Right atrium auricular region (tissue), 2 donors: ENCODE measurements around the gene HTRA1. TPM values are rescaled to one million over a fixed set of nuclear protein-coding genes. Genes with fewer than 3 reads are reported as not detected.

Experiments
- DNase-seq: peaks from one replicate; pipeline ENCODE4 v3.0.0-alpha.2; 2019; ENCODE audit warnings: low spot score
- H3K27ac ChIP-seq, 2 donors: fragments of 200-600 bp; sonication (generic); 1 replicate in 1 of 2; 2 replicates in 1 of 2; pipeline ENCODE4 v1.5.1; 2016 to 2019
- H3K27me3 ChIP-seq, 2 donors: fragments of 200-600 bp; sonication (generic); one replicate each; pipeline versions ENCODE4 v1.5.1 to v1.6.0; 2017 to 2019
- H3K36me3 ChIP-seq: fragments of 200-600 bp; sonication (generic); one replicate; pipeline ENCODE4 v1.5.1; 2016
- H3K4me1 ChIP-seq, 2 donors: fragments of 200-600 bp; sonication (generic); one replicate each; pipeline versions ENCODE4 v1.5.1 to v1.6.0; 2017 to 2019
- H3K4me3 ChIP-seq, 2 donors: fragments of 200-600 bp; sonication (generic); 1 replicate in 1 of 2; 2 replicates in 1 of 2; pipeline ENCODE4 v1.5.1; 2017 to 2019; ENCODE audit warnings: mild to moderate bottlenecking in 1 of 2, moderate library complexity in 1 of 2
- H3K9me3 ChIP-seq, 2 donors: fragments of 200-600 bp; sonication (generic); one replicate each; pipeline ENCODE4 v1.5.1; 2019
- total RNA-seq, 2 donors: library from RNA; depleted of rRNA; stranded (reverse); fragments of >200 nt; gene quantifications; one replicate each; pipeline ENCODE4 v1.1.0, GENCODE V29; 2016
- TF ChIP-seq, protein P1 (sequence below), 2 donors: fragments of 200-600 bp; sonication (generic); IDR thresholded peaks; one replicate each; pipeline ENCODE4 v1.5.1; 2019; ENCODE audit warnings: antibody characterized with exemption in 2 of 2

HTRA1 gene
- total RNA-seq, 2 donors from 2014 or later, result 76.3 to 78.3 TPM

DNA sequence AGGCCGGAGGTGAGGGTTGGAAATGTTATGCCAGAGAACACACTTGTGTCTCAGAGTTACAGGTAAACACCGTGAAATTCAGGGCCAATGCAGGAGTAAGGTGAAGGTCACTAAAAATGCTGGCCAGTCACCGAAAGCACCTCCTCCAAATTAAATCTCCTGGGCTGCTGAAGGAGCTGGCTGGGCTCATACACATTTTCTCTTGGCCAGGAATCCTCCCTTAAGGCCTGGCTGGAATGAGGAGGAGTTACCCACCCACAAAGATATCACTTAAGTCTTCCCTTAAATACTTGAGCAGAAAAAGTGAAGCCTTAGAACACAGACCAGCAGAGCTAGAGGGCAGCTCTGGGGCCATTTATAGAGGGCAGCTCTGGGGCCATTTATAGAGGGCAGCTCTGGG, 46.3 kb downstream of the HTRA1 start:
- TF ChIP-seq, protein P1, sequence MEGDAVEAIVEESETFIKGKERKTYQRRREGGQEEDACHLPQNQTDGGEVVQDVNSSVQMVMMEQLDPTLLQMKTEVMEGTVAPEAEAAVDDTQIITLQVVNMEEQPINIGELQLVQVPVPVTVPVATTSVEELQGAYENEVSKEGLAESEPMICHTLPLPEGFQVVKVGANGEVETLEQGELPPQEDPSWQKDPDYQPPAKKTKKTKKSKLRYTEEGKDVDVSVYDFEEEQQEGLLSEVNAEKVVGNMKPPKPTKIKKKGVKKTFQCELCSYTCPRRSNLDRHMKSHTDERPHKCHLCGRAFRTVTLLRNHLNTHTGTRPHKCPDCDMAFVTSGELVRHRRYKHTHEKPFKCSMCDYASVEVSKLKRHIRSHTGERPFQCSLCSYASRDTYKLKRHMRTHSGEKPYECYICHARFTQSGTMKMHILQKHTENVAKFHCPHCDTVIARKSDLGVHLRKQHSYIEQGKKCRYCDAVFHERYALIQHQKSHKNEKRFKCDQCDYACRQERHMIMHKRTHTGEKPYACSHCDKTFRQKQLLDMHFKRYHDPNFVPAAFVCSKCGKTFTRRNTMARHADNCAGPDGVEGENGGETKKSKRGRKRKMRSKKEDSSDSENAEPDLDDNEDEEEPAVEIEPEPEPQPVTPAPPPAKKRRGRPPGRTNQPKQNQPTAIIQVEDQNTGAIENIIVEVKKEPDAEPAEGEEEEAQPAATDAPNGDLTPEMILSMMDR (IDR thresholded peaks at IDR 0.05), result no peak
- Histone ChIP-seq H3K36me3 (peaks cover 18% of the 10 kb centered on the region), H3K27me3 (no peaks in the 10 kb centered on the region), H3K27ac (no peak overlapping the region), H3K4me1 (peaks cover 0 to 13% of the 10 kb centered on the region in 2 donors), H3K9me3 (no peaks in the 10 kb centered on the region), H3K4me3 (no peak overlapping the region)
- DNase-seq, result no peak

DNA sequence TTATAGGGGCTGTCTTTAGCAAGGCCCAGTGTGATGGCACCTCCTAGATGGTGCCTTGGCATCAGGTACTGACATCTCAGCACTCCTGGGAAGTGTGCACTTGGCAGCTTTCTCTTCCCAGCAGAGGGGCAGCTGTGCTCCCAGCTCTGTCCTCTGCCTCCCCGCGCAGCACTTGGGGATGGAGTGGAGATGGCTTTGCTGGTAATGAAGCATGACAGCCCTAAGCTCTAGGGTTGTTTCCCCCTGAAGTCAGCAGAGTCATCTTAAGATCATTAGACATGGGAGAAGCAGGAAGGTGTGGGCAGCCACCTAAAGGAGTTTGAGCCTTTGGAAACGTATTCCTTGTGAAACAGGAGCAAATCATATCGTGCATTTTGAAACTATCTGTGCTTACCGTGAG, 46.7 kb downstream of the HTRA1 start:
- peaks cover 18% of the 10 kb centered on the region for H3K36me3 ChIP-seq
- TF ChIP-seq, protein P1 (IDR thresholded peaks at IDR 0.05), result no peak
- DNase-seq, result no peak
- H3K4me3 ChIP-seq, result no peak overlapping the region
- no peak overlapping the region for H3K27ac ChIP-seq
- H3K4me1 ChIP-seq, result peaks cover 0 to 13% of the 10 kb centered on the region in 2 donors
- no peaks in the 10 kb centered on the region for H3K9me3 ChIP-seq
- H3K27me3 ChIP-seq, result no peaks in the 10 kb centered on the region

DNA sequence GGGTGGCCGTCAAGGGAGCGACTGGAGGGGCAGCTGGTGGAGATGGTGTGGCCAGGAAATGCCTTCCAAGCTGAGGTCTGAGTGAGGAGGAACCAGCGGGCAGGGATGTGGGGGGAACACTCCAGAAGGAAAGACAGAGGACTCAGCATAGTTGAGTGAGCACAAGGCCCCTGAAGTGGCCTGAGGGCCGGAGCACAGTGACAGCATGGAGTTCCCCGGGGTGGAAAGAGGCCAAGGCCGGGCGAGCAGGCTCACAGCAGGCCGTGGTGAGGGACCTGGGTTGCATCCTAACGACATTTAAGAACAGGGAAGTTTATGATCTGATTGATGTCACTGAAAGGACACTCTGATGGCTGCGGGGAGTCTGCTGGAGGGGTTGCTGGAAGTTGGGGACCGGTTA, 48.0 kb downstream of the HTRA1 start:
- Histone ChIP-seq H3K4me3 (no peak overlapping the region), H3K27ac (no peak overlapping the region), H3K4me1 (peaks cover 0 to 8% of the 10 kb centered on the region in 2 donors), H3K9me3 (no peaks in the 10 kb centered on the region), H3K36me3 (peaks cover 18% of the 10 kb centered on the region), H3K27me3 (no peaks in the 10 kb centered on the region)
- TF ChIP-seq, protein P1 (IDR thresholded peaks at IDR 0.05), result no peak
- no peak for DNase-seq

DNA sequence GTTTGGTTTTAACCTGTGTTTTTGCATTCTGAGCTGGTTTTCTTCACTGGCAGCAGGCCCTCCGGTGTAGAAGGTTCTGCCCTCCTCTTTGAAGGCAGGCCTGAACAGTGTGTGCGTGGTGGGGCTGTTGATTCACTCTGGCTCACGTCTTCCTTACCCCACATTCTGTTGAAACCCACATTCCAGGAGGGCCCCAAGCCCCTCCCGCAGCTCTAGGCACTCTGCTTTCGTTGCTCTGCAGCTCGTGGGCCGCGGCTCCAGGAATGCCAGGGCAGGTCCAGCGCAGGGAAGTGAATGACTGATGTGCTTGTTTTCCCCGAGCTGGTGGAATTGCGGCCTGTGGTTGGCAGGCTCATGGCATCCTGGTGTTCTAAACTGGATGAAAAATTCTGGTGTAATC, 49.0 kb downstream of the HTRA1 start:
- Histone ChIP-seq H3K4me1 (no peaks in the 10 kb centered on the region), H3K27me3 (no peaks in the 10 kb centered on the region), H3K36me3 (peaks cover 18% of the 10 kb centered on the region), H3K9me3 (no peaks in the 10 kb centered on the region), H3K4me3 (no peak overlapping the region), H3K27ac (no peak overlapping the region)
- TF ChIP-seq, protein P1 (IDR thresholded peaks at IDR 0.05), result no peak
- no peak for DNase-seq

DNA sequence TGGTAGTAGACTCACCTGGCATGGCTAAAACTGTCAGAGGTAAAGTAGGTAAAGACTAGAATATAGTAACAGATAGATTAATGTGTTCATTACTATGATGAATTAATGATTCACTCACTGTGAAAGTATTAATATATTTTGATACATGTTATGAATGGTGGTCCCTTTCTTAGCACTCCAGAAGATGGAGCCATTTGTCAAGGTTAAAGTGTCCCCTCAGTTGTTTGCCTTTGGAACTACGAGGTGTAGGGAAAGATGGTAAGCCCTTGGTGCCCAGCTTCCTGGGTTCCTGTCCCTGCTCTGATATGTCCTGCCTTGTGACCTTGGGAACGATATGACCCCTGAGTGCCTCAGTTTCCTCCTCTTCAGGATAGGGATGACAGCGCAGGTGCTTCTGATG, 49.4 kb downstream of the HTRA1 start:
- H3K27me3 ChIP-seq, result no peaks in the 10 kb centered on the region
- peaks cover 18% of the 10 kb centered on the region for H3K36me3 ChIP-seq
- TF ChIP-seq, protein P1 (IDR thresholded peaks at IDR 0.05), result no peak
- H3K9me3 ChIP-seq, result no peaks in the 10 kb centered on the region
- H3K27ac ChIP-seq, result no peak overlapping the region
- no peak for DNase-seq
- H3K4me1 ChIP-seq, result no peaks in the 10 kb centered on the region
- H3K4me3 ChIP-seq, result no peak overlapping the region

DNA sequence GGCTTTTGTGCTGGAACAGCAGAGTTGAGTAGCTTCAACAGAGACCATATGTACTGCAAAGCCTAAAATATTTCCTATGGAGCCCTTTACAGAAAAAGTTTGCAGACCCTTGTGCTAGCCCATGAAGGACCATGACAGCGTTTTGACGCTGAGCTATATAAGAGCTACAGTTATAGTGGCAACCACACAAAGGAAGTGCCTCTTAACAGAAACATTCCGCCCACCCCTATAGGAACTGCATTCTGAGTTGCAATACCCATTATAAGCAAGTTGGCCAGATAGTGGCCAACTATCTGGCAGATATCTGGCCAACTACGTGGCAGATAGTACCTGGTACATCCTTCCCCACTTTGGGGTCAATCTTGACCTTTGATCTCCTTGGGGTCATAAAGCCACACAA, 51.7 kb downstream of the HTRA1 start:
- no peaks in the 10 kb centered on the region for H3K9me3 ChIP-seq
- H3K36me3 ChIP-seq, result peaks cover 18% of the 10 kb centered on the region
- H3K4me3 ChIP-seq, result no peak overlapping the region
- TF ChIP-seq, protein P1 (IDR thresholded peaks at IDR 0.05), result no peak
- no peak for DNase-seq
- no peaks in the 10 kb centered on the region for H3K4me1 ChIP-seq
- no peak overlapping the region for H3K27ac ChIP-seq
- no peaks in the 10 kb centered on the region for H3K27me3 ChIP-seq
